Smooth muscle cell (in vitro differentiated cells): ENCODE measurements around the gene KIAA1217. TPM values are rescaled to one million over a fixed set of nuclear protein-coding genes. Genes with fewer than 3 reads are reported as not detected.

ENCODE experiments used
- DNase-seq: peaks from one replicate; lab custom pipeline; 2025; ENCODE audit not compliant: unreplicated experiment; lab: John Stamatoyannopoulos, UW
- H2AFZ ChIP-seq: fragments of 200-600 bp; sonication (generic); 2 replicates; pipeline ENCODE4 v1.6.0; 2016; ENCODE audit warnings: antibody characterized with exemption, low read depth, mild to moderate bottlenecking
- H3F3A ChIP-seq: fragments of 200-600 bp; sonication (generic); 2 replicates; pipeline ENCODE4 v1.6.0; 2017; ENCODE audit warnings: antibody characterized with exemption, low read depth
- H3K27ac ChIP-seq: fragments of 200-600 bp; sonication (generic); 2 replicates; pipeline ENCODE4 v1.5.1; 2016; ENCODE audit warnings: low read depth, mild to moderate bottlenecking
- H3K27me3 ChIP-seq: fragments of 200-600 bp; sonication (generic); 2 replicates; pipeline ENCODE4 v1.6.1; 2016; ENCODE audit warnings: low read depth, mild to moderate bottlenecking
- H3K36me3 ChIP-seq: fragments of 200-600 bp; sonication (generic); 2 replicates; pipeline ENCODE4 v1.5.1; 2016; ENCODE audit warnings: low read depth
- H3K4me1 ChIP-seq: fragments of 200-600 bp; sonication (generic); 2 replicates; pipeline ENCODE4 v1.5.1; 2016; ENCODE audit warnings: low read depth
- H3K4me2 ChIP-seq: fragments of 200-600 bp; sonication (generic); 2 replicates; pipeline ENCODE4 v1.6.0; 2016; ENCODE audit warnings: mild to moderate bottlenecking
- H3K4me3 ChIP-seq: fragments of 200-600 bp; sonication (generic); 2 replicates; pipeline ENCODE4 v1.5.1; 2016; ENCODE audit warnings: mild to moderate bottlenecking
- H3K79me2 ChIP-seq: fragments of 200-600 bp; sonication (generic); 2 replicates; pipeline ENCODE4 v1.6.0; 2016; ENCODE audit warnings: low read depth, mild to moderate bottlenecking
- H3K9ac ChIP-seq: fragments of 200-600 bp; sonication (generic); 2 replicates; pipeline ENCODE4 v1.6.0; 2016; ENCODE audit warnings: low read depth
- H3K9me3 ChIP-seq: fragments of 200-600 bp; sonication (generic); replicated peaks from 2 replicates; pipeline ENCODE4 v1.5.1; 2016; ENCODE audit warnings: low read depth
- H4K20me1 ChIP-seq: fragments of 200-600 bp; sonication (generic); 2 replicates; pipeline ENCODE4 v1.6.0; 2016; ENCODE audit warnings: low read depth
- WGBS: methylation state at CpG from one replicate; pipeline ENCODE4 v1.1.7; 2016; ENCODE audit warnings: low lambda C conversion rate; 5-methylcytosine and 5-hydroxymethylcytosine counted together
- polyA plus RNA-seq: library from polyadenylated mRNA; unstranded; fragments of >200 nt; fragmentation: Nextera tagmentation; extraction: Ambion mirVana; gene quantifications from 2 replicates; pipeline ENCODE4 v1.2.1, GENCODE V29; 2016
- total RNA-seq: library from RNA; depleted of rRNA; stranded (reverse); fragments of >200 nt; gene quantifications from 2 replicates; pipeline ENCODE4 v1.2.3, GENCODE V29; 2014
- TF ChIP-seq, protein P1 (sequence below): fragments of 200-600 bp; sonication (generic); IDR thresholded peaks from 2 replicates; pipeline ENCODE4 v1.5.1; 2017; ENCODE audit warnings: borderline replicate concordance, mild to moderate bottlenecking, antibody characterized with exemption; ENCODE audit not compliant: insufficient read depth, poor library complexity, severe bottlenecking

The KIAA1217 gene
- total and polyA plus RNA-seq, 2 experiments from 2014 or later = 43.3 to 68.8 TPM

DNA sequence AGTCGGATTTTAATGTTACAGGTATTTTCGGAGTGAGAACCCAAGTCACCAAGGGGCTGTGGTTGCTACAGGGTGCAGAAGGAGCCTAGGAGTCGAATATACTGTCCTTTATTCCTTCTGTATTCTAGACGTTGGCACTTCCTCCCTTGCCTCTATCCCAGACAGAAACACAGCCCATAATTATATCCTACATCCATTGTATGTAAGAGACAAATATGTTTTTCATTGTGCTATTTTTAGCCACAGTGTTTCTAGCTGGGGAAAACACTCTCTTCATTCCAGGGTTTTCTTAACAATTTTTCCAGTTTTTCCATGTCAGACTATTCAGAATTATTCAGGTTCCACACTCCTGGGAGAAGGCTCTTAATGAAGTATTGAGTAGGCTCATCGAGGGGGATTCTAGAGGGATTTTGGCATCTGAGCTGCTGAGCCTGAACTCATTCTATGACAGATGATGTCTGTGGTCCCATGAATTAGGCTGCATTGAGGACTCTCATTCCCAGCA is 32.6 kb downstream of the KIAA1217 start:
- Histone ChIP-seq H3K27ac (peak overlapping the region; percentile 26), H3K4me2 (peak overlapping the region; percentile 72), H3F3A (no peaks in the 10 kb centered on the region), H3K9ac (no peak overlapping the region), H3K9me3 (no peaks in the 10 kb centered on the region), H3K4me3 (peak overlapping the region; percentile 49), H3K4me1 (peaks cover 25% of the 10 kb centered on the region), H3K27me3 (no peaks in the 10 kb centered on the region), H3K79me2 (peaks cover 18% of the 10 kb centered on the region), H3K36me3 (no peaks in the 10 kb centered on the region), H2AFZ (no peak overlapping the region), H4K20me1 (no peaks in the 10 kb centered on the region)
- no peak for DNase-seq
- TF ChIP-seq, protein P1, sequence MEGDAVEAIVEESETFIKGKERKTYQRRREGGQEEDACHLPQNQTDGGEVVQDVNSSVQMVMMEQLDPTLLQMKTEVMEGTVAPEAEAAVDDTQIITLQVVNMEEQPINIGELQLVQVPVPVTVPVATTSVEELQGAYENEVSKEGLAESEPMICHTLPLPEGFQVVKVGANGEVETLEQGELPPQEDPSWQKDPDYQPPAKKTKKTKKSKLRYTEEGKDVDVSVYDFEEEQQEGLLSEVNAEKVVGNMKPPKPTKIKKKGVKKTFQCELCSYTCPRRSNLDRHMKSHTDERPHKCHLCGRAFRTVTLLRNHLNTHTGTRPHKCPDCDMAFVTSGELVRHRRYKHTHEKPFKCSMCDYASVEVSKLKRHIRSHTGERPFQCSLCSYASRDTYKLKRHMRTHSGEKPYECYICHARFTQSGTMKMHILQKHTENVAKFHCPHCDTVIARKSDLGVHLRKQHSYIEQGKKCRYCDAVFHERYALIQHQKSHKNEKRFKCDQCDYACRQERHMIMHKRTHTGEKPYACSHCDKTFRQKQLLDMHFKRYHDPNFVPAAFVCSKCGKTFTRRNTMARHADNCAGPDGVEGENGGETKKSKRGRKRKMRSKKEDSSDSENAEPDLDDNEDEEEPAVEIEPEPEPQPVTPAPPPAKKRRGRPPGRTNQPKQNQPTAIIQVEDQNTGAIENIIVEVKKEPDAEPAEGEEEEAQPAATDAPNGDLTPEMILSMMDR = no peak
- WGBS = 72% methylated on average over 5 of the region's 5 CpGs

DNA sequence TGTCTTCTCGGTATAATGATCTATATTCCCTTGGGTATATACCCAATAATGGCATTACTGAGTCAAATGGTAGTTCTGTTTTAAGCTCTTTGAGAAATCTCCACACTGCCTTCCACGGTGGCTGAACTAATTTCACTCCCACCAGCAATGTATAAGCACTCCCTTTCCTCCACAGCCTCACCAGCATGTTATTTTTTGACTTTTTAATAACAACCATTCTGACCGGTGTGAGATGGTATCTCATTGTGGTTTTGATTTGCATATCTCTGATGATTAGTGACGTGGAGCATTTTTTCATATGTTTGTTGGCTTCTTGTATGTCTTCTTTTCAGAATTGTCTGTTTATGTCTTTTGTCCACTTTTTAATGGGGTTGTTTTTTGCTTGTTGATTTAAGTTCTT is 33.6 kb downstream of the KIAA1217 start:
- TF ChIP-seq, protein P1 = no peak
- H3K79me2 ChIP-seq = peaks cover 18% of the 10 kb centered on the region
- no peaks in the 10 kb centered on the region for H3K27me3 ChIP-seq
- H4K20me1 ChIP-seq = no peaks in the 10 kb centered on the region
- no peak overlapping the region for H2AFZ ChIP-seq
- 54% methylated on average over 4 of the region's 4 CpGs for WGBS
- H3F3A ChIP-seq = no peaks in the 10 kb centered on the region
- peaks cover 25% of the 10 kb centered on the region for H3K4me1 ChIP-seq
- H3K9ac ChIP-seq = no peak overlapping the region
- peak overlapping the region; percentile 72 for H3K4me2 ChIP-seq
- H3K36me3 ChIP-seq = no peaks in the 10 kb centered on the region
- no peak for DNase-seq
- H3K4me3 ChIP-seq = no peak overlapping the region
- H3K27ac ChIP-seq = no peak overlapping the region
- H3K9me3 ChIP-seq = no peaks in the 10 kb centered on the region

DNA sequence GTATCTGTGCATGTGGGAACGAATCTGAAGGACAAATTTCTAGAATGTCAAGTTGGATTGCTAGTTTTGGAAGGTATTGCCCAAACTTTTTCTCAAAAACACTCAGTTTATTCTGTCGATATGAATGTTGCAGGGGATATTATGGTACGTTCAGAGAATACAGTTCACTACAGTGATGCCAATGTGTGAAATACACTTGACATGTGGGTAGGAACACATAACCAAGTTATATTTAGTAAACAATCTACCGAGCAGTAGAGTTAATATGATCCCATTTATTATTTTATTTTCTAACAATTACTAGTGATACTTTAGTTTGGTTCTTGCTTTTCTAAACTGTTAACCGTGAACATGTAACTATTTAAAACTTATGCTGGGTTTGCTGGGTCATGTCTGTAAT is 37.4 kb downstream of the KIAA1217 start:
- H3K27me3 ChIP-seq = no peaks in the 10 kb centered on the region
- no peak overlapping the region for H3K9ac ChIP-seq
- H3K79me2 ChIP-seq = peaks cover 18% of the 10 kb centered on the region
- H3K27ac ChIP-seq = no peak overlapping the region
- H3K36me3 ChIP-seq = no peaks in the 10 kb centered on the region
- 88% methylated on average over 5 of the region's 5 CpGs for WGBS
- no peak overlapping the region for H3K4me2 ChIP-seq
- H2AFZ ChIP-seq = no peak overlapping the region
- TF ChIP-seq, protein P1 = no peak
- H3K9me3 ChIP-seq = no peaks in the 10 kb centered on the region
- H3K4me3 ChIP-seq = no peak overlapping the region
- H4K20me1 ChIP-seq = no peaks in the 10 kb centered on the region
- no peak for DNase-seq
- no peaks in the 10 kb centered on the region for H3K4me1 ChIP-seq
- H3F3A ChIP-seq = peaks cover 5% of the 10 kb centered on the region

DNA sequence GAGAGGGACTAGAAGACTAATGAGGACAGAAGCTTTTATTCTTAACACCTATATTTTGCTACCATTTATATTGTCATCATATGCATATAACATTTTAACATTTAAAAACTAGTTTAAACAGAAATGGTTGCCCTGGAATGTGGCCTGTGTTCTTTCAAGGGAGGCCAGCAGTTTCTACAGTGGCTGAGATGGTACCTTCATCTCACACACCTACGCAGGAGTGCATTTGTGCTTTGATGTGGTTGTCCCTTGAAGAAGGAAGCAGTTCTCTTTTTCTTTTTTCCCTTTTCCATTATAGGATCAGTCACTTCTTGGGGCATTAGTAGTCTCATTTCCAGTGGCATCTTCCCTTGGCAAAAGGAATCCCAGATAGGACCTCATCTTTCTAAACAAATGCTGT is 38.9 kb downstream of the KIAA1217 start:
- no peak for DNase-seq
- 70% methylated on average over 1 of the region's 1 CpG for WGBS
- H3K79me2 ChIP-seq = peaks cover 10% of the 10 kb centered on the region

More for the DNA sequence above, 38.9 kb downstream of the KIAA1217 start:
- Histone ChIP-seq H3K9ac (no peak overlapping the region), H2AFZ (no peak overlapping the region), H3K9me3 (no peaks in the 10 kb centered on the region), H3K27ac (peak overlapping the region; percentile 71), H3K36me3 (no peaks in the 10 kb centered on the region), H3K4me1 (no peaks in the 10 kb centered on the region), H3K27me3 (no peaks in the 10 kb centered on the region), H3F3A (peaks cover 5% of the 10 kb centered on the region), H3K4me3 (no peak overlapping the region), H4K20me1 (no peaks in the 10 kb centered on the region), H3K4me2 (no peak overlapping the region)
- TF ChIP-seq, protein P1 = no peak
